Jurkat, Clone E6-1 (cell line): ENCODE data around the gene OR4L1. TPM values are rescaled to one million over a fixed set of nuclear protein-coding genes. Genes with fewer than 3 reads are reported as not detected.
"Not testable (repeated sequence)": the region's sequence is repeated elsewhere in the genome, so short reads cannot be mapped to it uniquely, and the experiment has no call there.

Experiments used
- DNase-seq: peaks from one replicate; pipeline ENCODE4 v3.0.0-alpha.2; 2011; ENCODE audit warnings: low read depth, low spot score
- H3K4me3 ChIP-seq: 2 replicates; pipeline ENCODE4 v1.5.1; 2011; ENCODE audit warnings: mild to moderate bottlenecking, low read length, control low read depth, moderate library complexity
- polyA plus RNA-seq: library from polyadenylated mRNA; unstranded; fragments of >200 nt; gene quantifications from one replicate; pipeline ENCODE4 v1.2.1, GENCODE V29; 2012; ENCODE audit warnings: missing spikeins; ENCODE audit not compliant: insufficient read length, insufficient read depth

OR4L1 gene
- not detected for polyA plus RNA-seq

GRCh38 chr14:20059745-20060144 is at the start of gene OR4L1:
Gene OR4L1 (plus strand): TSS chr14:20060045. CDS start chr14:20060045, 0 bp downstream.
- no peak within 1 kb of the TSS for H3K4me3 ChIP-seq
- DNase-seq, result no peak

DNA sequence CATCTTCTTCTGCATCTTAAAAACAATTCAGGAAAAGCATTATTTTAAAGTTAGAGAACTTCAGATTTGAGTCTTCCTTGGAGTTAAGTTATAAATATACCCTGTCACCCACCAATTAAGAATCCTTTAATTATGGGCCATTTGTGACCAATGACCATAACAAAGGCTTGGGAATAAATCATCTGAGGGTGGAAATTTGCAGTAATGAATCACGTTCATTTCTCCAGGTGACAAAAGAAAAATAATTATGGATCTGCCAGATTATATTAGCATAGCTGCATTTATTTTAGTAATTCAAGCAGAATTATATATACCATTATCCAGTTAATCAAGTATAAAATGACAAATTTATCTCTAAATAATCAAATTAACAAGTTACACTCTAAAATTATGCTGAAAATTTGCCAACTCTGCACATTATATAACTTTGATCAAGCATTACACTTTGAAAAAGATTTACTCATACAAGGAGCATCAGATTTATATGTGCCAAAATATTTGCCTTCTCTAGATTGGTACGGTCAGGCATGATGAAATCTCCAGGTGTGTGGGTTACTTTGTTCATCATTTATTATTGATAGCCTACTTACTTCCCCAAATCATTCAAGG is 40.5 kb upstream of the OR4L1 start, which contains the start of gene OR4K14:
Gene OR4K14 (minus strand): TSS at position 51 of the 609 bp plus-strand sequence. CDS start 4,114 bp downstream, outside the sequence.
- no peak within 1 kb of the TSS for H3K4me3 ChIP-seq
- DNase-seq, result no peak

- no peak overlapping the region for H3K4me3 ChIP-seq
- no peak for DNase-seq
Measured at GRCh38 chr14:20031058-20031457, 28.8 kb upstream of the OR4L1 start.

DNA sequence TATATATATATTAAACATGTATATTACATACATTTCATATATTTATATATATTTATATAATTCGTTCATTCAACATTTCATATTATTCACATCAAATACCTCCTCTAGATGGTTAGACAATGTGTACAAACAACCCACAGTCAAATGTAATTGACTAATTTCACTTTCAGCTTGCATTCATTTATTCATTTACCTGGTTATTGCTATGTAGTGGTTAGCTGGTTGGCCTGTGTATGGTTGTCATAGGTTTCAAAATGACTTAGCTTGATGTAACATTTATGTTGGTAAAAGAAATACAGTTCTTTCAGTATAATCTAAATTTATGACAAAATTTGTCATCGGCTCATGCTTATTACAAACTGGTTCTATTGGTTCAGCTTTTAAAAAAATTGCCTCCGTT is 24.4 kb upstream of the OR4L1 start:
- no peak for DNase-seq
- no peak overlapping the region for H3K4me3 ChIP-seq

DNA sequence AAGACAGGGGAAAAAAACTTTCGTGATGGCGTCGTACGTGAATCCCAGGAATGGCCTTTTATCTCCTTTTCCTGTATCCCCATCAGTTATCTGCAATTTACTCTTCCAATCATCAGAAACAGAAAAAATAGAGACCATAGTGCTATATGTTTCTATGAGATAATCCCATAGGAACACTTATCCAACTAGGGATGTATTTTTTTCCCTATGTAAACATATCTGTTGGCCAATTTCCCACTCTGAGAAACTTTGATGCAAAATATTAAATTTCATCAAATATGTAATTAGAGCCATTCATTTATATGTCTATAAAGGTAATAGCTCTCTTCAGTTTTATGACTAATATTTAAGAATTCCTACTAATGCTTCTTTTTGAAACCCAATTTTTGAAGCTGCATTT is 23.9 kb upstream of the OR4L1 start, which contains the start of gene OR4K13:
Gene OR4K13 (minus strand): TSS at position 101 of the 400 bp plus-strand sequence. CDS start 1,280 bp downstream, outside the sequence.
- no peak for DNase-seq
- no peak within 1 kb of the TSS for H3K4me3 ChIP-seq

DNA sequence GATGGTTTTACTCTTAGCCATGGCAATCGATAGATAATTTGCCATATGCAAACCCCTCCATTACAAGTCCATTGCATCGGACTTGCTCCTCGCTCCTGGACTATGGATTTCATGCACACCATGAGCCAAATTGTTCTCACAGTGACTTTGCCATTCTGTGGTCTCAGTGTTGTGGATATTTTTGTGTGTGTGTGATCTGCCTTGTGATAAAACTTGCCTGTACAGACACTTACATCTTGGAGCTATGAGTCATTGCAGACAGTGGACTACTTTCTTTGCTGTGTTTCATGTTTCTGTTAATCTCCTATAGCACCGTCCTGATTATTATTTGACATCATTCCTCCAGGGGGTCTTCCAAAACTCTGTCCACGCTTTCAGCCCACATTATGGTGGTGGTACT is 15.6 kb upstream of the OR4L1 start:
- H3K4me3 ChIP-seq, result no peak overlapping the region
- DNase-seq, result no peak

GRCh38 chr14:20048202-20048601 is 11.6 kb upstream of the OR4L1 start:
- DNase-seq, result no peak
- H3K4me3 ChIP-seq, result no peak overlapping the region

DNA sequence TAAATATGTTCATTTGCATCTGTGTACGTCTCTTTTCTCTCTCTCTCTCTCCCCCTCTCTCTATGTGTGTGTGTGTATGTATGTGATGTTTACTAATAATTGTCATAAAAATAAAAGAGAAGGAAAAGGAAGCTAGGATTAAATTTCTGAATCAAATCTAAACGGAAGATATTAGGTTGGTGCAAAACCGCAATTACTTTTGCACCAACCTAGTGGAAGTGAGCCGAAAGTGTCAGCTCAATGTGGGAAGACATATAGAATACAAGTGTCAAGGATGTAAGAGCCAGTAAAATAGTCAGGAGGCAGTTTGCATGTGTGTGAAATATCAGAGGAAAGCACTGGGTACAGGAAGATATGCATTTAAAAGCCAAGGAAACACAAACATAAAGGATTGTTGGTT is 32.2 kb downstream of the OR4L1 start:
- no peak overlapping the region for H3K4me3 ChIP-seq
- no peak for DNase-seq

DNA sequence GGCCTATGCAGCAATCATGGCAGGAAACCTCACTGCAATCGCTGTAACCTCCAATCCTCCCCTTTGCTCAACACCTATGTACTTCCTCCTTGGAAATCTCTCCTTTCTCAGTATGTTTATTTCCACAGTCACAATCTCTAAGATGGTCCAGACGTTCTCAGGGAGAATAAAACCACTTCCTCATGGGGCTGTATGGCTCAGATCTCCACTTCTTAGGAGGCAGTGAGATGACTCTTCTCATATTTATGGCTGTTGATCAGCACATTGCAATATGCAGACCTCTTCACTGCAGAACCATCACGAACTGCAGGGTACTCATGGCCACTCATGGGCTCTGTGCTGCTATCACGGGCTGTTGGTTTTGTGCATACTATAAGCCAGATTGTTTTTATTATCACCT is 33.6 kb downstream of the OR4L1 start:
- no peak overlapping the region for H3K4me3 ChIP-seq
- no peak for DNase-seq

DNA sequence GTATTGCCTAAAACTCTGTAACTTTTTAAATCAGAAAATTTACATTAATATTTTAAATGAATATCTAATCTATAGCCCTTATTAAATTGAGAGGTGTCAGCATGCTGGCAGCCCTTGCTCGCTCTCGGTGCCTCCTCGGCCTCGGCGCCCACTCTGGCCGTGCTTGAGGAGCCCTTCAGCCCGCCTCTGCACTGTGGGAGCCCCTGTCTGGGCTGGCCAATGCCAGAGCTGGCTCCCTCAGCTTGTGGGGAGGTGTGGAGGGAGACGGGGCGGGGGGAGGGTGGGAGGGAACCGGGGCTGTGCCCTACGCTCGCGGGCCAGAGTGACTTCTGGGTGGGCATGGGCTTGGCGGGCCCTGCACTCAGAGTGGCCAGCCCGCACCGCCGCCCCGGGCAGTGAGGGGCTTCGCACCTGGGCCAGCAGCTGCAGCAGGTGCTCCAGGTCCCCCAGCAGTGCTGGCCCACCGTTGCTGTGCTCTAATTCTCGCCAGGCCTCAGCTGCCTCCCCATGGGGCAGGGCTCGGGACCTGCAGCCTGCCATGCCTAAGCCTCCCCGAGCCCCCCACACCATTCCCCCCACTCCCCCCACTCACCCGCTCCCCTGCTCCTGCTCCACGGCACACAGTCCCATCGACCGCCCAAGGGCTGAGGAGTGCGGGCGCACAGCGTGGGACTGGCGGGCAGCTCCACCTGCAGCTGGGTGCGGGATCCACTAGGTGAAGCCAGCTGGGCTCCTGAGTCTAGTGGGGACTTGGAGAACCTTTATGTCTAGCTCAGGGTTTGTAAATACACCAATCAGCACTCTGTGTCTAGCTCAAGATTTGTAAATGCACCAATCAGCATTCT is 39.3 kb downstream of the OR4L1 start:
- H3K4me3 ChIP-seq, DNase-seq: not testable (repeated sequence)

GRCh38 chr14:20110438-20110837 is 50.6 kb downstream of the OR4L1 start, which contains the start of gene OR4K17:
Gene OR4K17 (plus strand): TSS chr14:20110739. CDS start chr14:20117500, 6,761 bp downstream.
- no peak for DNase-seq
- H3K4me3 ChIP-seq, result no peak within 1 kb of the TSS
